ENCODE results near the gene GPC5.

Gene GPC5

GRCh38 chr13:91546900-91547299, 148.5 kb downstream of the GPC5 start:
- DNase-seq = no peak

GRCh38 chr13:91553584-91553983, 155.2 kb downstream of the GPC5 start:
- no peak for DNase-seq

GRCh38 chr13:91554101-91554500, 155.7 kb downstream of the GPC5 start:
- no peak for DNase-seq

- no peak for DNase-seq
These were observed 159.1 kb downstream of the GPC5 start for GRCh38 chr13:91557328-91558090.

GRCh38 chr13:91563799-91564198, 165.4 kb downstream of the GPC5 start:
- no peak for DNase-seq

GRCh38 chr13:91564396-91564795, 166.0 kb downstream of the GPC5 start:
- DNase-seq = no peak

- no peak for DNase-seq
These were observed 166.9 kb downstream of the GPC5 start for GRCh38 chr13:91565296-91565695.

GRCh38 chr13:91567485-91568207, 169.2 kb downstream of the GPC5 start:
- no peak for DNase-seq

GRCh38 chr13:91571681-91572080, 173.3 kb downstream of the GPC5 start:
- DNase-seq = no peak

- no peak for DNase-seq
These were observed 174.0 kb downstream of the GPC5 start for GRCh38 chr13:91572439-91572838.

- no peak for DNase-seq
These were observed 174.7 kb downstream of the GPC5 start for GRCh38 chr13:91572944-91573598.

GRCh38 chr13:91574766-91575165, 176.3 kb downstream of the GPC5 start:
- DNase-seq = peak; percentile 28

GRCh38 chr13:91576590-91576989, 178.2 kb downstream of the GPC5 start:
- no peak for DNase-seq

GRCh38 chr13:91579320-91579719, 180.9 kb downstream of the GPC5 start:
- no peak for DNase-seq

- DNase-seq = no peak
These were observed 182.3 kb downstream of the GPC5 start for GRCh38 chr13:91580749-91581148.

GRCh38 chr13:91586609-91587008, 188.2 kb downstream of the GPC5 start:
- DNase-seq = no peak

- no peak for DNase-seq
These were observed 190.1 kb downstream of the GPC5 start for GRCh38 chr13:91588541-91588940.

- no peak for DNase-seq
These were observed 193.9 kb downstream of the GPC5 start for GRCh38 chr13:91592056-91593014.

- no peak for DNase-seq
These were observed 195.0 kb downstream of the GPC5 start for GRCh38 chr13:91593456-91593855.

GRCh38 chr13:91594061-91594460, 195.6 kb downstream of the GPC5 start:
- DNase-seq = no peak

- no peak for DNase-seq
These were observed 197.3 kb downstream of the GPC5 start for GRCh38 chr13:91595677-91596076.

- no peak for DNase-seq
These were observed 198.4 kb downstream of the GPC5 start for GRCh38 chr13:91596842-91597241.

GRCh38 chr13:91598655-91599054, 200.2 kb downstream of the GPC5 start:
- no peak for DNase-seq

Data from NCI-H1092 (cell line).